Measurements from ENCODE around the gene IFIT3. TPM values are rescaled to one million over a fixed set of nuclear protein-coding genes. Genes with fewer than 3 reads are reported as not detected.
A peak's percentile ranks its signal among the peaks of the same experiment; 100 is the strongest.
"Not testable (repeated sequence)": the region's sequence is repeated elsewhere in the genome, so short reads cannot be mapped to it uniquely, and the experiment has no call there.

The IFIT3 gene
- total RNA-seq, result 4.8 and 5.1 TPM in 2 replicates

GRCh38 chr10:89327803-89328441 lies at the start of gene IFIT3:
Gene IFIT3, plus strand, starts transcription at chr10:89327997. Its CDS starts 77 bp downstream, at chr10:89328074.
- peak; percentile 84 for DNase-seq (ENCODE audit: low read depth, low spot score)

- peak; percentile 95 for DNase-seq (ENCODE audit: low read depth, low spot score)
Observed at GRCh38 chr10:89278034-89278535, 49.7 kb upstream of the IFIT3 start.

- no peak for DNase-seq (ENCODE audit: low read depth, low spot score)
Observed at GRCh38 chr10:89278900-89279392, 48.9 kb upstream of the IFIT3 start.

- peak; percentile 90 for DNase-seq (ENCODE audit: low read depth, low spot score)
Observed at GRCh38 chr10:89279421-89279869, 48.4 kb upstream of the IFIT3 start.

- no peak for DNase-seq (ENCODE audit: low read depth, low spot score)
Observed at GRCh38 chr10:89280508-89280907, 47.3 kb upstream of the IFIT3 start.

GRCh38 chr10:89281606-89282395 lies 46.0 kb upstream of the IFIT3 start:
- DNase-seq (ENCODE audit: low read depth, low spot score), result no peak

GRCh38 chr10:89283025-89283935 lies 44.5 kb upstream of the IFIT3 start:
- no peak for DNase-seq (ENCODE audit: low read depth, low spot score)

- DNase-seq (ENCODE audit: low read depth, low spot score), result no peak
Observed at GRCh38 chr10:89283936-89284475, 43.8 kb upstream of the IFIT3 start.

GRCh38 chr10:89284711-89285110 lies 43.1 kb upstream of the IFIT3 start:
- DNase-seq (ENCODE audit: low read depth, low spot score), result not testable (repeated sequence)

- not testable (repeated sequence) for DNase-seq (ENCODE audit: low read depth, low spot score)
Observed at GRCh38 chr10:89285303-89285702, 42.5 kb upstream of the IFIT3 start.

GRCh38 chr10:89294721-89295239 lies 33.0 kb upstream of the IFIT3 start:
- no peak for DNase-seq (ENCODE audit: low read depth, low spot score)

- no peak for DNase-seq (ENCODE audit: low read depth, low spot score)
Observed at GRCh38 chr10:89295597-89295996, 32.2 kb upstream of the IFIT3 start.

GRCh38 chr10:89296220-89296648 lies 31.6 kb upstream of the IFIT3 start:
- DNase-seq (ENCODE audit: low read depth, low spot score), result no peak

- DNase-seq (ENCODE audit: low read depth, low spot score), result no peak
Observed at GRCh38 chr10:89297356-89297755, 30.4 kb upstream of the IFIT3 start.

GRCh38 chr10:89297791-89298190 lies 30.0 kb upstream of the IFIT3 start:
- DNase-seq (ENCODE audit: low read depth, low spot score), result no peak

- no peak for DNase-seq (ENCODE audit: low read depth, low spot score)
Observed at GRCh38 chr10:89299031-89299430, 28.8 kb upstream of the IFIT3 start.

GRCh38 chr10:89301232-89301631 lies 26.6 kb upstream of the IFIT3 start:
- DNase-seq (ENCODE audit: low read depth, low spot score), result no peak

GRCh38 chr10:89301721-89302445 lies 25.9 kb upstream of the IFIT3 start, which contains the start of gene IFIT2:
Gene IFIT2, plus strand, starts transcription at chr10:89302046. Its CDS starts 78 bp downstream, at chr10:89302124.
- DNase-seq (ENCODE audit: low read depth, low spot score), result peak; percentile 19

GRCh38 chr10:89302625-89303024 lies 25.2 kb upstream of the IFIT3 start:
- DNase-seq (ENCODE audit: low read depth, low spot score), result no peak

- no peak for DNase-seq (ENCODE audit: low read depth, low spot score)
Observed at GRCh38 chr10:89303161-89303560, 24.6 kb upstream of the IFIT3 start.

Measured in pulmonary artery endothelial cell (primary cell).